ENCODE results near the gene FGF12. TPM values are rescaled to one million over a fixed set of nuclear protein-coding genes. Genes with fewer than 3 reads are reported as not detected.

The FGF12 gene
- total RNA-seq, 2 donors from 2014 or later = 245 to 291 TPM

DNA sequence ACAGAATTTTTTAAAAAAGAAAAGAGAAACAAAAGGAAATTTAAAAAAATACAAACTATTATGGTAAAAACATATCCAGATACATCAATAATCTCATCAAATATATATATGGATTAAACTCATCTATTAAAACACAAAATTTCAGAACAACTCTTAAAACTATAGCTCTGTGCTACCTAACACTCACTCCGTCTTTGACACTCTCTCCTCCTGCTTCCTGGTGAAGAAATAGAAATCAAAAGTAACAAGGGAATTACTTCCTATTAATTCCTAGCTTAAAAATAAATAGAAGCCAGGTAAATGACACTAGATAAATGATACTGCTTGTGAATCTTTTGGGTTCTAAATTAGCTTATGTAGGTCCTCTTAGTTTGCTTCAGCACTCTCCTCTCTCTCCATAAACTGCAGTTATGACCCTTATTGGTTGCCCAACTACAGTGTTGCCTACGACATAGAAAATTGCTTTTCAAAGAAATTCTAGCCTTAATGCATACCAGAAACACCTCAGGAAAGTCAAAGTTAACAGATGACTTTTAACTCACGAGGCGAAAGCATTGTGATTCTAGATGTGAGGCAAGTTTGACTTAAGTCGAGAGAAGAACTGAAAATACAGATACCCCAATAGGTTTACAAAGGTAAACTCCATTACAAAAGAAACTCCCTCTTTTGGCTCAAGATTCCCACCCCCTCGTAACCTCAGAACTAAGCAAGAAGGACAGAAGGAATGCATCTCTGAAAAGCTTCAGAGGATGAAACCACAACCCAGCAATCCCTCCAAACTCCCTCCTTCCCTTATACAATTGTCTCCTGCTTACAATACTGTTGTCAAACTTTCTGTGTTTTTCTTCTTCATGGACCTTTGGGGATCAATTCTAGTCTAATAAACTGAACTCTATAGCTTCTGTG, 394.7 kb downstream of the FGF12 start:
- ATAC-seq (no peak), DNase-seq (no peak)
- intact Hi-C loops (cut with DNase I) = no loop called here

DNA sequence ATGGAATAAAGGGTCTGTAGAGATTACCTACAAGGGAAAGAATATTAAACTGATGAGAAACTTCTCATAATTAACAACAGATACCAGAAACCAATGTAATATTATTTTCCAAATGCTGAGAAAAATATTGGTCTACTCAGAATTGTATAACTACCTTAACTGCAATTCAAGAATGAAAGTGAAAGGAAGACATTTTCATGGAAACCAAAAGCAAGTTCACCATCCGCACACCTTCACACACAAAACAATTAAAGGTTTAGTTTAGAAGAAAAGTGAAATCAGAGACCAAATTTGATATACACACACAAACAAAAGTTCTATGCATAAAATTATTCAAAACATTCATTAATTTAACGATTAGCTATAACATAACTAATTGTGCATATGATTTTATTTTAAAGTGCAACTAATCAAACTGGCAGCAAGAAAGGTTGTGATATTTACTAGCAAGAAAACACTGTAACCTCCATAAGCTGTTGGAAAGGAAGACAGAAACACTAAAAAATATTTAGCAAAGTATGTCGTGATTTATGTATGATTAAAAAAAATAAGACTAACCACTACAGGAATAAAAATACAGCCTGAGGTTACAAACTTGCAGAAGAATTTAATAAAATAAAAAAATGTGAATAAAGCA, 395.5 kb downstream of the FGF12 start:
- intact Hi-C loops (cut with DNase I) = no loop called here
- DNase-seq (no peak), ATAC-seq (no peak)

DNA sequence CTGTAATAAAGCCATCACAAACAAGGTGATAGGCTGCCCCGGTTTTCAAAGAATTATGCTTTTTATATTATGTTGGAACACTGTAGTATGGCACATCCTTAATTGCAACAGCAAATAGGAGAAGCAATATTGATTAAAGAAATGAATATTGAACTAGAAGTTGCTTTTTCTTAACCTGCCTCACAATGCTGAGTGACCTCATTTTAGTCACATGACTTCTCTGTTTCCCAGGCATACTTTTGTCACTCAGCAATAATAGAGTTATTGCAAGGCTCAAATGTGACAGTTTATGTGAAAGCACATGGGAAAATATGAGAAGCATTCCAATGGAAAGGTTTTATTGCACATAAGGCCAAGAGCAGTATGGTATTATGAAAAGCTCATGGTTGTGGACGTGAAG, 400.7 kb downstream of the FGF12 start:
- ATAC-seq = no peak
- intact Hi-C loops (cut with DNase I) = no loop called here
- DNase-seq = no peak

DNA sequence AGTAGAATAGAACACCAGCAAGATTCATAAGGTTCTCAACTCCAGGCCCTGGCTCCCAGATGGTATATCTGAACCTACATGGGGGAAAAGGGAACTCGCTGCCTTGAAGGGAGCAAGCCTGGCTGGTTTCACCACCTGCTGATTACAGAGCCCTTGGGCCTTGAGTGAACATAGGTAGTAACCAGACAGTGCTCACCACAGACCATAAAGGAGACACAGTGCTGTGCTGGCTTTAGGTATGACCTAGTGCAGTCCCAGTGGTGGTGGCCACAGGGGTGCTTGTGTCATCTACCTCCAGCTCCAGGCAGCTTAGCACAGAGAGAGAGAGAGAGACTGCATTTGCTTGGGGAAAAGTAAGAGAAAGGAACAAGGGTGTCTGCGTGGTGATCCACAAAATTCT, 409.8 kb downstream of the FGF12 start:
- DNase-seq (no peak), ATAC-seq (no peak)
- intact Hi-C loops (cut with DNase I) = no loop called here

DNA sequence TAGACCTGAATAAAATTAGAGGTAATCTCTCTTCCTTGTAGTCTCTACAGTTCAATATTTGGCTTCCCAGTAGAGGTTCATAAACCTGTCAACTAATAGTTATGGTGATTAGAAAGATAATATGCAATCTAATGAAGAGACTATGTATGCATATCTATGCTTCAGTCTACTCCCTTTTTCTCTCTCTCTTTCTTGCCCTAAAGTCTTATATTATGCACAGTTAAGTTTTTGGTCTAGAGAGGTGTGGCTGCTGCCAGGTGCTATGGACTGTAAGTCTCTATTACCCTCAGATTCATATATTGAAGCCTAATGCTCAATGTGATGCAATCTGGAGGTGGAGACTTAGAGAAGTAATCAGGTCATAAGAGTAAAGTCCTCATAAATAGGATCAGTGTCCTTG, 413.7 kb downstream of the FGF12 start:
- no peak for ATAC-seq
- no peak for DNase-seq
- intact Hi-C loops (cut with DNase I) = no loop called here

DNA sequence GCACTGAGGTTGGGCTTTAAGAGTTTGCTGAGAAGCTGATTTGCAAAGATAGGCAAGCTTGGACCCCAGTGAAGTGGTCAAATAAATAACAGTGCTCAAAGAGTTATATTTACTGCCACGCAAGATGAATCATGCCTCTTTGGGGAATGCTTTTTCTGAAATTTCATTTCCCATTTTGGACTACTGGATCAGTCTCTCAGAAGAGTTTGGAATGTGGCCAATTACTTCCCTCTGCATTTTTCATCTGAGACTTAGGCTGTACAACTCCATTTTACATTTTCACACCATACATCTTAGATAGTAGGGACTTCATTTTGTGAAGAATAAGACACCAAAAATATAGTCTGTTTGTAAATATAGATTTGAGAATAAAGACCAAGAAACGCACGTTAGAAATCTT, 419.7 kb downstream of the FGF12 start:
- ATAC-seq (no peak), DNase-seq (no peak)

DNA sequence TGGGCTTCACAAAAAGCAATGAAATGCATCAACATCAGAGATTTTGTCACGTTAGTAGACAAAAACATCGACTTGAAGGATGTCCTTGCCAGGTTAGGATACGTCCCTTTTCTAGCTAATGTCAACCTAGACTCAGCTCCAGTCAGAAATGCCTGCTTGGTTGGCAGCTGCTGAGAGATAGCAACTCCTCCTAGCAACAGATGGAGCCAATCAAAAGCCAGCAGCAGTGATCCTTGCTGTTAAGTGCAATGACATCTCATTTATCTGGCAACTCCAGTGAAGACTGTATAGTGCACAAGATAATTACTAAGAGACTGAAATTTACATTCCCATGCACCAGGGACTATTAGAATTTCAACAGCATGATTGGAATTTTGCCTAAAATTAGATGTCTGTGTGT, 424.1 kb downstream of the FGF12 start:
- intact Hi-C loops (cut with DNase I) = no loop called here
- peak; percentile 51 to 53 for ATAC-seq
- DNase-seq = no peak

More for the DNA sequence above, 419.7 kb downstream of the FGF12 start:
- intact Hi-C loops (cut with DNase I) = no loop called here

DNA sequence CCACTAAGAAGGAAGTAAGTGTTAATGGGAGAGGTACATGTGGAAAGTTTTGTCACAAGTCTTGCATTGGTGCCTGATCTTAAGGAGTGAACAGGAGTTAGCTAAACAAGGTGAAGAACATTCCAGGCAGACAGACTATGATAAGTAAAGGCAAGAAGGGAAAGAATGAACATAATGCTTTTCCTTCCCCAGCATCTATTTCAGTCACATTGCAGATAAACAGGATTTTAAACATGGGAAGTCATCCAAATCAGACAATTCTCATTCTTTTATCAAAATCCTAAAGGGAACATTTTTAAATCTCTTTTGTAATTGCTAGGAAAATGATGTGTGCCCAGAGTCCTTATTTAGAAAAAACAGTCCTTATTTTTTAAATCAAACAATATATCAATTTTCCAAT, 424.6 kb downstream of the FGF12 start:
- no peak for ATAC-seq
- DNase-seq = no peak
- intact Hi-C loops (cut with DNase I) = no loop called here

DNA sequence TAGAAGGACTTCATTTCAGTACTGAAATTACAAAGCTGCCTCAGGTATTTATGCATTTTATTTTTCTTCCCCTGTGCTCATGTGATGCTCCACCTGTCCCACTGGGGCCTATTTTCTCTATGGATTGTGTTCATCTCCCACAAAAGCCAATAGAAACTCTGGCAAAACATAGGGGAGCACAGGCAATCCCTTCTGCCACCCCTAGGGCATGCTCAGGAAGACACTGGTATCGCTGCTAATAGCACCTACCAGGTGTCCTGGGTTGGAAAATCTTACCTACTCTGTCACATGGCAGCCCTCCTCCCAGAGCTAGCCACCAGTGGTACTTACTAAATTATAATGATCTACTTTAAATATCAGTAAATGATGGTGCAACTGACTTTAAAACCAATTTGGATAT, 427.4 kb downstream of the FGF12 start:
- no peak for DNase-seq
- no peak for ATAC-seq
- intact Hi-C loops (cut with DNase I) = no loop called here

DNA sequence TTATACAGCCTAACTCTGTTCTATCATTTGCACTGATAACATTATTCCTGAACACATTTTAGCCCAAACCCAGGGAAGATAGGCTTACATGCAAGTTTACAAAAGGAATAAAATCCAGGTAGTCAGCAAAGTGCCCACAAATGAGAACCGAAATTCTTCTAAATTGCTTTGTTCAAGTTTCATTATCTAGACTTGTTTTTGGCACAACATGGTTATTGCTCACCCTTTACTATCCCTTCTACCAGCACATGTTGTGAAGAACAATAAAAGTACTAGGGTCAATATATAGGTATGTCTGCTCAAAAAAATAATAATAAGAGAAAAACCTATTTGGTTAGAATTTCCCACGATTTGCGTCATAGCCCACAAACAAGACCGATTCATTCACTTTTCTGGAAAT, 430.5 kb downstream of the FGF12 start:
- ATAC-seq (no peak), DNase-seq (no peak)
- intact Hi-C loops (cut with DNase I) = no loop called here

DNA sequence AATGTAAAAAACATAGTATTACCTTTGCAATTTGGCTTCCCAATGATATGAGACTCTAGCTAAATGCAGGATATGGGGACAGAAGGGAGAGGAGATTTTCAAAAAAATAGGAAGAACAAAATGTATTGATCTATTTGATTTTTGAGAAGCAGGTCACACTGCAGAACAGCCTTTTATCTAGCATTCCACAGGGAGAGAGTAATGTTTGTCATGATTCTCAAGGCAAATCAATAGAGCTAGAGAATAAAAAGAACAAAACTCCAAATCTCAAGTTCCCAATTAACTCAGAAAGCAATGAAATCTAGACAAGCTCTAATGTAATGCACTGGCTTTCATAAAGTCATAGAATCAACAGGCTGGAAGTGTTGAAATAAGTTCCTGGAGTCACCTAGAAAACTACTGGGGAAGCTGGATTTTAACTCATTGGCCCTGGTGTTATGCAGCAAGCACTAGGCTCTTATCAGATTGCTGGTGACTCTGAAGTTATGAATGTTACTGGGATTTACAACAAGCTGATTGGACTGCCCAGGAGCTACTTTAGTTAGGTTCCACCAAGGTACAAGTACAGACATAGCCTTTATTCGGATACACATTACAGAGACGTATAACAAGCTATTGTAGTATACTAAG, 442.8 kb downstream of the FGF12 start:
- intact Hi-C loops (cut with DNase I) = no loop called here
- no peak for DNase-seq
- no peak for ATAC-seq

DNA sequence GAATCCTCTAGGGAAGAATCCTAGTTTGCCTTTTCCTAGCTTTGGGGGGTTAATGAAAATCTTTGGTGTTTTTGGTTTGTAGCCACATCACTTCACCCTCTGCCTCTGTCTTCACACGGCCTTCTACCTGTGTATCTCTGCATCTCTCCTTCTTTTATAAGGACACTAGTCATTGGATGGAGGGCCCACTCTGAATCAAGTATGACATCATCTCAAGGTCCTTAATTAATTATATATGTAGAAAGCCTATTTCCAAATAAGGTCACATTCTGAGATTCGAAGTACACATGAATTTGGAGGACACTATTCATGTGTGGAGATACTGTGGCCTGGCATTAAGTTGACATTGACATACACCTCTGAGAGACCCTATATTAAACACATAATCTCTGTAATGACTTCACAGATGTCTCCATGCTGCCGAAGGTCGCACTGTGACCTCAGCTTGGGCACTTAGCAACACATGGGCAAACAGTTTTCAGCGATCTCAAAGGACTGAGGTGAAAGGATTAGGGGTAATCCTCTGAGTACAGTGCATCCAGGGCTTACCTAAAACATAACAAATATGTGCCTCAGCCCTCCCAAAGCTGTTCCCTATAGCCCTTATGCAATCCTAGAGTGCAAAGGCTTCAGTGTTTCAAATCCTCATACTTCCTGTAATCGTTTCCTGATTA, 446.0 kb downstream of the FGF12 start:
- no peak for DNase-seq
- intact Hi-C loops (cut with DNase I) = no loop called here
- no peak for ATAC-seq

DNA sequence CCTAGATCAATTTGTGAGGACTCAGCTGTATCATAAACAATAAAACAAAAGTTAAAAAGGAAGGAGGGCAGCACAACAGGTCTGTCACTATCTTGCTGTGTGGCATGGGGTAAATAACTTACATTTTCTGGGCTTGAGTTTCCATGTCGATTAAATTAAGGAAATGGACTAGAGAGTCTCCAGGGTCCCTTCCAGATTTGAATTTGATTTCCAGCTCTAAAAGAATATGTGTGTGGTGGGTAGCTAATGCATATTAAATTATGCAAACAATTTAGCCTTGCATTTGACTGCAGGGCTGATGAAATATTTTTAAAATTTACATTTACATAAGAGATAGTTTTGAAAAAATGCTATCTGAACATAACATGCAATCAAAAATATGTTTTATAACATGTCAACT, 447.7 kb downstream of the FGF12 start:
- intact Hi-C loops (cut with DNase I) = no loop called here
- DNase-seq = no peak
- no peak for ATAC-seq

DNA sequence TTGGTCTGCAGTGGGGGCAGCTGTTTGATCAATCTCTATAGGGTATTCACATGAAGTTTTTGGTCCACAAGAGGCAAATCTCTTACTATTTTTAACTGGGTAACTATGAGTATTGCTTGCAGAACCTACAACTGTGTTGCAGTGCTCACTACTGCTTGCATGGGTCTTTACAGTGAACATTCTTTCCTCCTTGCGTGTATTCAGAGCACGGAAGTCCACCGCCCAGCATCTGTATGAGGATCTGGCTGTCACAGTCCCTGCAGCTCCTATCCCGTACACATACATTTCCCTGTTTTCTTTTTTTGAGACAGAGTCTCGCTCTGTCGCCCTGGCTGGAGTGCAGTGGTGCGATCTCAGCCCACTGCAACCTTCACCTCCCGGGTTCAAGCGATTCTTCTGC, 449.9 kb downstream of the FGF12 start:
- no peak for ATAC-seq
- no peak for DNase-seq
- intact Hi-C loops (cut with DNase I) = no loop called here

DNA sequence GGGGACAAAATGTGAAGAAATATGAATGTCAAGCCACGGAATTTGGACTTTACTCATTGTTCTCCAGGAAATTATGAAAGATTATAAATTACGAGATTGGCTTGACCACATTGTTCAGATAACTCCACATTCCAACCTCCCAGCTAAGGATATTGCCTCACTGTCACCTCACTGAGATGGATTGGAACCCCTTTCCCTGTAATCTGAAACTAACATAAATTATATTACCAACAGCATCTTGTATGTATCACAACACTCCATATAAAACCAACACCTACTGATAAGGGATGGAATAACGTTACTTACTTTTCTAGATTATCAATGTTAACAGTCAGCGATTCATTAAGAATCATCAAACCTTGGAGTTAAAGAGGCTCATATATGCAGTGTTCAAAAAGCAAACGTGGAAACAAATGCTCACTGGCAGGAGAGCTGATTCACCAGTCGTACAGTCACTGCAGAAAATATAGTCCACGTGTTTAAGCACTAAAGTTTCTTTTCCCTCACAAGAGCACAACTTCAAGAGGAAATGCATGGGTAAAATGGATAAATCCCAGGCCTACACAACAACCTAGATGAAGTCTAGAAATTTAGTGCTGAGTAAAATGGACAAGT, 451.5 kb downstream of the FGF12 start:
- no peak for ATAC-seq
- intact Hi-C loops (cut with DNase I) = no loop called here
- DNase-seq = no peak

DNA sequence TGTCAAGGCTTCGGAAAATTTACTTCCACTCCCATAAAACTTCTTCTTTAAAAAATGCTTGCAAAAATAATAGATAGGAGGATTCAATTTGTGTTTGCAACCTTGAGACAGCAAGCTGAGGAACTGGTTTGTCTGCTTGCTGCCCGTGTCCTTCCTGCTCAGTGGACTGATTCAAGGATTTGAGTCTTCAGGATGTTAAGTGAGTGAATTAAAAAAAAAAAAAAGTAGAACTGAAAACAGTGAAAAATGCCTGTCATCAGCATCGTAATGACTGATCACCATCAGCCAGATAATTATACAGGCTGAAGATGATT, 453.7 kb downstream of the FGF12 start:
- intact Hi-C loops (cut with DNase I) = no loop called here
- DNase-seq = no peak
- ATAC-seq = no peak

DNA sequence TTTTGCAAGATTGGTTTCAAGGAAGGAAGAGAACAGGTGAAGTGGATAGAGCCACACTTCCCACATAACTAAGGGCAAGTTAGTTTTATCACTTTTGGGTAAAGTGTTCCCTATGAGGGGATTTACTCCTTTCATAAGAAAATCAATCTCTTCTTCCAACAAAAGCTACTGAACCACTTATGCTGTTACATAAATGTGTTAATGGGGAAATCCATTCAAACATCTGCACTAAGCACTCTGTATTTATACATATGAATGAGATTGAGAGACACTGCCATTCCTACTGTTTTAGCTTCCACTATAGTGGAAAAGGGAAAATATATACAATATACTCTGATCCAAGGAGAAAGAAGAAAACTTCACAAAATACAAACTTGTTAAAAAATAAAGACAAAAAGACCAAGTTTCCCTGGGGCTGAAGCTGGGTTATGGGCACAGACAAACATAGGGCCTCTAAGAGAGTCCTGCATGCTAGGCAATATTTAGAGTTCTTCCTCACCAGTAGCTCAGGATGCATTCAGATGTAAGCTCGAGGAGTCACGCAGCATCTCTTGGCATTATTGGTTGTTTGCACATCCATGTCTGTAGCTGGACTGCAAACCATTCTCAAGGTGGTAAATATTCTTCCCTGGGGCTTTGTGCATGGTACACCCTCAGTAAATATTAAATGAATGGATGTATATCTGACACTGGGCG, 454.2 kb downstream of the FGF12 start:
- DNase-seq (no peak), ATAC-seq (no peak)
- intact Hi-C loops (cut with DNase I) = no loop called here

DNA sequence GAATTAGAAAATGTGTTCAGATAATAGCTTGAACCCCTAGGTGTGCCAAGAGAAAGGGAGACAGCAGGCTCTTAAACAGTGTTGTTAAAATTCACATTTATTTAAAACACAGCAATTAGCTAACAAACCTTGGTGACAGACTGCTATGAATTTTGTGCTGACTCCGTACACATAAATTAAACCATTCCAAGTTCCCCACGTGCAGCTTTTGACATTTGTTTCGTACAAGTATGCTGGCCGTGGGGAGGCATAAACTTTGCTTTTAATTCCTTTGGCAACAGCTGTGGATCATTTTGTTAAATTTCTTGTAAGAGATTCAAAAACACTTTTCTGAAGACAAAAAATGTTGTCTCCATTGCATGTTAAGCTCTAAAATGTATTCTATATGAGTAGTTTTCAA, 465.3 kb downstream of the FGF12 start:
- DNase-seq (no peak), ATAC-seq (no peak)
- intact Hi-C loops (cut with DNase I) = no loop called here

DNA sequence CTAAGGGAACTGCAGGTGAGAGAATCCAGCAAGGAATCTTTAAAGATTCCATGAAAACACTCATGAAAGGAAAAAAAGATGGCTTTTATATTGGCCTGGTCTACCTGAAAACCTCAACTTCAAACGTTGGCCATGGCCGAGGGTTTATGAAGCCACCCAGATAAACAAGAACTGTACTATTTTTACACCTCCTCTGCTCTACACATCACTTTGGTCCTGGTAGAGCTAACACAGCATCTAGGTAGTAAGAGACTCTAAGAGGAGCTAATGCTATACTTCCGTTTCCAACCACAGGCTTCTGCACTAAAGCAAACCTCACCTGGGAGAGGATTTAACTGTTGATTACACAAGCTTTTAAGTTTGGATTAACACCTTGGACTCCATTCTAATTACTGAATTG, 466.2 kb downstream of the FGF12 start:
- intact Hi-C loops (cut with DNase I) = no loop called here
- no peak for DNase-seq
- peak in 1 of 2 donors; percentile 19 for ATAC-seq

Data from left cardiac atrium (tissue), 4 donors.